ENCODE measurements around the gene SNRPA1. TPM values are rescaled to one million over a fixed set of nuclear protein-coding genes. Genes with fewer than 3 reads are reported as not detected.

Gene SNRPA1
- total and polyA plus RNA-seq, 3 donors from 2014 or later: 91.0 to 121 (median 91.1) TPM

DNA sequence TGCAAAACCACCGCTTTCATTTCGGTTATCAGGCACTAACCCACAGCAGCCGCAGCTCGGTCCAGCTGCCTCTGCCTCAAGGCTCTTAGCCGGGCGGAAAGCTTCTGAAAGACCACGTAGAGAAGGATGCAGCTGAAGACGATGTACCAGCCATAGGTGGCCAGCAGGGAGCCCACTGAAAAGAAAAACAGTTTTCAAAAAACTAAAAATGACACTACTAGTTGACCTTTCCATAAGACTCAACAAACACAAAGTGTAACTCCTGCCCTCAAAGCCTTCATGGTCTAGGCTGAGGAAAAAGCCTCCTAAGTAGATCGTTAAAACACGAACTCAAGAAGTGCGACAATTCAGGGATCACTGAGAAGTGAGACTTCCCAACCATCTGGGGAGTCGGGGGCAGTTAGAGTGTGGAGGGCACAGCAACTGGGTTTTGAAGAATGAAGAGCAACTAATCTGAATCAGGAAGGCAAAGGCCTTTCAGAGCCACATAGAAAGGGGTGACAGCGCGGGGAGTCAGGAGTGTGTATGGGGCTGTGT, 18.5 kb downstream of the SNRPA1 start:
- no peaks in the 10 kb centered on the region for H3K36me3 ChIP-seq (ENCODE audit: low read depth, missing control alignments)
- H3K4me1 ChIP-seq: peaks cover 33% of the 10 kb centered on the region
- TF ChIP-seq POLR2A (IDR thresholded peaks at IDR 0.05) (no peak), CTCF (IDR thresholded peaks at IDR 0.05) (peak; percentile 21 to 37 (median 22))
- H3K27ac ChIP-seq: peak overlapping the region; percentile 77 to 93
- intact Hi-C loops (cut with DNase I; ENCODE audit: low total_unique reads): no loop called here
- DNase-seq: no peak
- 6 to 9% methylated on average over 14 of the region's 14 CpGs for WGBS, 2 donors
- no peaks in the 10 kb centered on the region for H3K27me3 ChIP-seq
- H3K9me3 ChIP-seq: no peaks in the 10 kb centered on the region
- peak overlapping the region; percentile 70 to 94 for H3K4me3 ChIP-seq

DNA sequence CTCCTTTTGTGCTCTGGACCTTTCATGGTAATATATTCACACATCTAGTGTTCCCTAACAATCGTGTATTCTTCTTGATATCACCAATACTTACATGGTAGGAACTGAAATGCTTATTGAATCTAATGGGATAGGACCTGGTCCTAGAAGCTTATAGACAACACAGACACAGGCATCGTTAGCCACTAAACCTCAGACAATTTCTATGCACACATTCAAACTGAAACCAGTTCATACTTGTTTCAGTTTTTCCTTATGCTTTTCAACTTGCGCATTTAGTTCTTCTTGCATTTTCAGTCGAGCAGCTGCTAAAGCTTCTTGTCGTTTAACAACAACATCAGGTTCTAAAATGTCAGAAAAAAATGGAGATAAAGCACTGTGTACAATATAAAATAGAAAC, 20.0 kb downstream of the SNRPA1 start:
- intact Hi-C loops (cut with DNase I; ENCODE audit: low total_unique reads): no loop called here
- Histone ChIP-seq H3K9me3 (no peaks in the 10 kb centered on the region), H3K4me3 (no peak overlapping the region), H3K27me3 (no peaks in the 10 kb centered on the region), H3K4me1 (peaks cover 31% of the 10 kb centered on the region), H3K36me3 (ENCODE audit: low read depth, missing control alignments) (peaks cover 5% of the 10 kb centered on the region), H3K27ac (no peak overlapping the region)
- no peak for TF ChIP-seq POLR2A (IDR thresholded peaks at IDR 0.05)
- 76 to 91% methylated on average over 5 of the region's 5 CpGs for WGBS, 2 donors
- no peak for DNase-seq

DNA sequence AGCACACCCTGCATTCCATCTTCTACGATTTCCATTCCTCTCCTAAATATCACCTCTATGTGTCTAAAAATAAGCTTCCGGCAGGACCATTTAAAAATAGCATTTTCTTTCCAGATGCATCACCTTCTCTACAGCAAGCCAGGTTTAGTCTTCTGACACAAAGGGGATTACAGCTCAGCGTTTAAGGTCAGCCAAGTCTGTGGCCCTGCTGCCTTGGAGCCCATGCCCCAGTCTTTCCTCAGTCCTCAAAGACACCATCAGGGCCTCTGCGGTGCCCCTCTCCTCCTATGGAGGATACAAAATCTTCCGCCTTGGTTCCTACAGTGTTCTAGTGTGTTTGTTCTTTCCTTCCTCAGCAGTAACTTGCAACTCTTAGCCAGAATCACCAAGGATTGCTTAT, 21.5 kb downstream of the SNRPA1 start:
- Histone ChIP-seq H3K4me1 (peaks cover 17% of the 10 kb centered on the region), H3K27ac (no peak overlapping the region), H3K9me3 (no peaks in the 10 kb centered on the region), H3K27me3 (no peaks in the 10 kb centered on the region), H3K36me3 (ENCODE audit: low read depth, missing control alignments) (peaks cover 5% of the 10 kb centered on the region), H3K4me3 (no peak overlapping the region)
- intact Hi-C loops (cut with DNase I; ENCODE audit: low total_unique reads): no loop called here
- WGBS, 2 donors: 75 to 86% methylated on average over 5 of the region's 5 CpGs
- DNase-seq: no peak
- TF ChIP-seq POLR2A (IDR thresholded peaks at IDR 0.05) (no peak), CTCF (IDR thresholded peaks at IDR 0.05) (no peak)

DNA sequence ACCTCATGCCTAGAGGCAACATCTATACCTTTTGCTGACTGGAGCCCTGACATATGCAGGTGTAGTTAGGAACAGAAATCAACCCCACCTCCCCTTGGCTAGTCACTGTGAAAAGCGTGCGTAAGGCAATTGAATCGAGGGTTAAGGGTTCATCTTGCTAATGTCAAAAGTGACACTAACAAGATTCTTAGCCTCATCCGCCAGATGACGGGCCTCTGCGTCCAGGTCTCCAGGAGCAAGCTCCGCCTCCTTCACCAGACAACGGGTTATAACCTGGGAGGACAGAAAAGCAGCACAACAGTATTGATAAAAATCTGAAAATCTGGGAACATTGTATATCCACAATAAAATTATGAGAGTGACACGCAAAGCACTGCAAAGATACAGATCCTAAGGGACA, 22.5 kb downstream of the SNRPA1 start:
- Histone ChIP-seq H3K27me3 (no peaks in the 10 kb centered on the region), H3K36me3 (ENCODE audit: low read depth, missing control alignments) (peaks cover 5% of the 10 kb centered on the region), H3K9me3 (no peaks in the 10 kb centered on the region), H3K27ac (no peak overlapping the region), H3K4me1 (peaks cover 9% of the 10 kb centered on the region), H3K4me3 (no peak overlapping the region)
- intact Hi-C loops (cut with DNase I; ENCODE audit: low total_unique reads): no loop called here
- no peak for DNase-seq
- 91 to 92% methylated on average over 9 of the region's 9 CpGs for WGBS, 2 donors
- TF ChIP-seq POLR2A (IDR thresholded peaks at IDR 0.05) (no peak), CTCF (IDR thresholded peaks at IDR 0.05) (no peak)

- H3K27me3 ChIP-seq: no peaks in the 10 kb centered on the region
- no peak for DNase-seq
- WGBS, 2 donors: 85 to 94% methylated on average over 16 of the region's 16 CpGs
Observed at GRCh38 chr15:101269479-101270223, 25.4 kb downstream of the SNRPA1 start.

More at GRCh38 chr15:101269479-101270223, 25.4 kb downstream of the SNRPA1 start:
- Histone ChIP-seq H3K36me3 (ENCODE audit: low read depth, missing control alignments) (peaks cover 5% of the 10 kb centered on the region), H3K4me1 (no peaks in the 10 kb centered on the region), H3K4me3 (no peak overlapping the region), H3K27ac (no peak overlapping the region), H3K9me3 (no peaks in the 10 kb centered on the region)
- TF ChIP-seq CTCF (IDR thresholded peaks at IDR 0.05): peak in 2 of 3 experiments; percentile 13 to 20
- TF ChIP-seq POLR2A (IDR thresholded peaks at IDR 0.05): no peak
- intact Hi-C loops (cut with DNase I; ENCODE audit: low total_unique reads): no loop called here

Data from testis (tissue), 3 donors.